SW480 (cell line): Measurements from ENCODE around the gene VCL.
"Not testable (repeated sequence)": the region's sequence is repeated elsewhere in the genome, so short reads cannot be mapped to it uniquely, and the experiment has no call there.

Experiments used
- DNase-seq: peaks from one replicate; pipeline ENCODE4 v3.0.0-alpha.2; 2016; ENCODE audit warnings: low spot score

VCL gene

GRCh38 chr10:73997787-73998622 lies at the start of gene VCL:
TSS of gene VCL (plus strand) at chr10:73998116. CDS start at chr10:73998208, 92 bp downstream.
- peak; percentile 96 for DNase-seq

- no peak for DNase-seq
These were observed 48.8 kb upstream of the VCL start for GRCh38 chr10:73948947-73949633.

DNA sequence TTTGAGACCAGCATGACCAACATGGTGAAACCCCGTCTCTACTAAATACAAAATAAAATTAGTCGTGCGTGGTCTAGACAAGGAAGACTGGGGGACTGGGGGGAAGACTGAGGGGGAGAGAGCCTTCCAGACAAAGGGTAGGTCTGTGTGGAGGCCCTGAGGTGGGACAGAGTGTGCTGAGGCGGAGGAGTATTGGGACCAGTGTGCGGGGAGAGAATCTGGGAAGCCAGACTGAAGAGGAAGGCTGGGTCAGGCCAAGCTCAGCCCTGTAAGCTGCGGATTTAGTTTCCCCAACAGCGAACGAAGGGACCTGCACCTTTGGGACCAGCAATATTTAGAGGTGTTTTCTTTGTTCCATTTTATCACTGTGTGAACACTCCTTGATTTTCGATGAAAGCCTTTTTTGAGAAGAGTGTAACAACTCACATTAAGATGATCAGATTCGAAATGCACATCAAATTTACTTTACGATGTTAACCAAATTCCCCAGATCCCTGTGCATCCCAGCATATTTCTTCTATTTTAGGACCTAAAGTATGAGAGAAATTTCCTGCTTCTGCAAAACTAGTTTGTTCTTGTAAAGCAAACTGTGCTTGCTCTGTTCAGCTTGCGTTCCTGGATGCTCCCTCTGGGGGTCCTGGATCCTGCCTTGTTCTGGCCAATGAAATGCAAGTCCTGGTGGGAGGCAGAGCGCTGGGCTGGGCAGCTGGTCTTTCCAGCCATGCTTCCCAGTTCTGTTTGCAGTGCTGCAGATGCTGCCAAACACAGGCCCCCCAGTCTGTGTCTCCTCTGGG lies 47.6 kb upstream of the VCL start:
- DNase-seq = no peak

GRCh38 chr10:73953665-73954064 lies 44.3 kb upstream of the VCL start:
- peak; percentile 81 for DNase-seq

- no peak for DNase-seq
These were observed 43.2 kb upstream of the VCL start for GRCh38 chr10:73954737-73955136.

GRCh38 chr10:73955719-73956118 lies 42.2 kb upstream of the VCL start:
- DNase-seq = no peak

DNA sequence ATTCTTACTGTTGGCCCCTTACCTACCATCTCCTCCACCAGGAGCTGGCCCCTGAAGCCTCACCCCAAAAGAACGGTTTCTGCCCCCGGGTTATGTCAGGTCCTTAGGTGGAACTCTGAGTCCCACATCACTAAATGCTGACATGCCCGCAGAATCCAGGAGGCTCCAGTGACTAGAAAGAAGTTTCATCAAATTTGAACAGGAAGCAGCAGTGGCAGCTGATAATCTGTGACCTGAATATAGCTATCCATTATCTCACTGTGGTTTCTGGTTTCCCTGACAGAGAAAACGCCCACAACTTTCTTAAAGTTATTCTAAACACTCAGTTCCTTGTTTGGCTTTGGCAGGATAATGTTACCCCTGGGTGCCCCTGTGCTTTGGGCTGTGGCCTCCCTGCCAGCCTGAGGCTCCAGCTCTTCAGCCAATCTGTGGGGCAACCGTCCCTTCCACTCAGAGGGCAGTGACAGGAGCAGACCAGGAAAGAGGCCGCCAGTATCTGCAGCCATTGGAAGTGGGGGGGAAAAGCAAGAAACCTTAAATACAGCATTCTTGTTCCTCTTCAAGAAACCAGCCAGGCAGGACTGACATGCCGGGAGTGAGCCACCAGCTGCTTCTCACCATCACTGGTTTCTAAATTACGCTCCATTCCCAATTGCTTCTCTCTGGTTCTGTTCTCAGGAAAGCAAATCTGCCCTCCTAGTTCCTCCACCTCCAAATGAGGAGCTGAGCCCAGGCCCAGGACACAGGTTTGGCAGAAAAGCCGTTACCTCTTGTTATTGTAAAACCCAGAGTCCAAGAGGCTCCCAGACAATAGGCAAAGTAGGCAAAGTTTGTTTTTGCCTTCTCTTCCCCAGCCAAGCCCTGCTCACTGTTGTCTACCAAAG lies 41.2 kb upstream of the VCL start:
- DNase-seq = peak; percentile 68

DNA sequence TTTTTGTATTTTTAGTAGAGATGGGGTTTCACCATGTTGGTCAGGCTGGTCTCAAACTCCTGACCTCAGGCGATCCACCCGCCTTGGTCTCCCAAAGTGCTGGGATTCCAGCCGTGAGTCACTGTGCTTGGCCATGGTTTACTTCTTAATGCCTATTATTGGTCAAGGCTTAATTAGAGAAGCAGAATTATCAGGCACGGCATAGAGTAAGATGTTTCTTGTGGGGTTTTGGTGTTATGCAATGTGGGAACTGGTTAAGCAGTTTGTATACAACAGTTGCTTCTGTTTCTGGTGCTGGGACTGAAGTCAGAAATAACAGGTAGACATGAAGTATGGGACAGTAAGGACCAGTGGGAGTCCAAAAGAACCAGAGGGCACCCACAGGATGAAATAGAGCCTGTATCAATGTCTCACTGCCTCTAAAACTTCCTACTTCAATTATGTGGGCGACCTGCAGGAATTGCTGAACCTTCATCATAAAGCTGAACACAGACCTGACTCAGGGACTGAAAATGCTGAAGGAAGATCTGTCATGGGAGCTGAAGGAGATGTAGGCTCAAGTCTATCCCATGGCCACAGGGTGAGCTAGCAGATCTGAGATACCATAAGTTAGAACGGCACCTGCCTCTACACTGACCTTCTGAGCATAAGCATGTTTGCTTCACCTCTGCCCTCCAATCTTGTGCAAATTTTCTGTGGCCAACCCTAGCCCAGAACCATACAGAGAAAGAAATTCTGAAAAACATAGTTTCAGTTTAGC lies 38.3 kb upstream of the VCL start:
- no peak for DNase-seq

GRCh38 chr10:73962386-73962785 lies 35.5 kb upstream of the VCL start:
- DNase-seq = no peak

GRCh38 chr10:73963533-73963932 lies 34.4 kb upstream of the VCL start:
- DNase-seq = not testable (repeated sequence)

DNA sequence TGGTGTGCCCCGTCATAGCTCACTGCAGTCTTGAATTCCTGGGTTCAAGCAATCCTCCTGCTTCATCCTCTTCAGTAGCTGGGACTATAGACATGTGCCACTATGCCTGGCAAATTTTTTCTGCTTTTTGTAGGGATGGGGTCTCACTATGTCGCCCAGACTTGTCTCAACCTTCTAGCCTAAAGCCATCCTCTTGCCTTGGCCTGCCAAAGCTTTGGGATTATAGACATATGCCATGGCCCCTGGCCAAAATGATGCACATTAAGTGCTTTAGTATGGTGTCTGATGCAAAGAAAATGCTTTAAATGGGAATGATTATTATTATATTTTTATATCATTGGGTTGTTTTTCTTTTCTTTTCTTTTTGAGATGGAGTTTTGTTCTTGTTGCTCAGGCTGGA lies 33.2 kb upstream of the VCL start:
- no peak for DNase-seq

DNA sequence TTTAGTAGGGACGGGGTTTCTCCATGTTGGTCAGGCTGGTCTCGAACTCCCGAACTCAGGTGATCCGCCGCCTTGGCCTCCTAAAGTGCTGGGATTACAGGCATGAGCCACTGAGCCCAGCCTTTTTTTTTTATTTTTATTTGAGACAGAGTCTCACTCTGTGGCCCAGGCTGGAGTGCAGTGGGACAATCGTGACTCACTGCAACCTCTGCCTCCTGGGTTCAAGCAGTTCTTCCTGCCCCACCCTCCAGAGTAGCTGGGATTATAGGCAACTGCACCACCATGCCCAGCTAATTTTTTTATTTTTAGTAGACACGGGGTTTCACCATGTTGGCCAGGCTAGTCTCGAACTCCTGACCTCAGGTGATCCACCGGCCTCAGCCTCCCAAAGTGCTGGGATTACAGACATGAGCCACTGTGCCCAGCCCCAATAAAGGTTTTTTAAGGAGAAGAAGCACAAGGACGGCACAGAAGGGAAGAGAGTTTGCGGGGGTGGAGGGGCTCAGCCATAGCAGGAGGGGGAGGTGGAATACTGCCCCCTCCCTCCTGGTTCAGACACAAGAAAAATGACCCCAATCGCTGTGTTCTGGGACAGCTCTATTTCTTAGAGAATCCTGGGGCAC lies 32.5 kb upstream of the VCL start:
- not testable (repeated sequence) for DNase-seq

DNA sequence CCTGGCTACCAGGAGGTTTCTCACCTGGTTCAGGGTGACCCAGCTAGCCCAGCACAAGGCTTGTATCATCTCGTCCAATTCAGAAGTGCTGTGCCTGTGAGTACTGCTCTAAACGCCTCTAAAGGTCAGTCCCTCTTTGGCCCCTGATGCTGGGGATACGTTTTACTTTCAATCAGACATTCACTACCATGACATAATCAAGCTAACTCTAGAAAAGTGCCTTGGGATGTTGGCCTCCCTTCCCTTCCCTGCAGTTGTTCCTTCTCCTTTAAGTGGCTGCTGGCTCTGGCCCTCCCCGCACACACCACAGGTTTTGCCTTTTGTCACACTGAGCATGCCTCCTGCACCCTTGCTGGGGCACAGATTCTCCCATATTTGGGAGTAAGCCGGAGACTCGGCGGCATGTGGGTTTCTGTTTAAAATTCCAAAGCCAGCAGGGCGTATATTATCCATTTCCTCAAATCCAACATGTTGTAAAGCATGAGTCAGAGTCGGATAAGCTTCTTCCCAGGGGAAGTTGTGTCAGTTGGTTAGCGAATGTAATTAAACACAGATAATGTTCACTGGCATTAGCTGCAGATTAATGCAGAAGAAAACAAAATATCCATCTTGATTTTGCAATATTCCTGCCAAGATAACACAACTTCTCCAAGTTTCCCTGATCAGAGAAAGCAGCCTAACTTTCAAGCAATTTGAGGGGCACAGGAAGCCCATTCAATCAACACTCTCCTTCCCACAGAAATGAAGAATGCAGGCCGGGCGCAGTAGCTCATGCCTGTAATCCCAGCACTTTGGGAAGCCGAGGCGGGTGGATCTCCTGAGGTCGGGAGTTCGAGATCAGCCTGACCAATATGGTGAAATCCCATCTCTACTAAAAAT lies 31.8 kb upstream of the VCL start:
- DNase-seq = peak; percentile 97

DNA sequence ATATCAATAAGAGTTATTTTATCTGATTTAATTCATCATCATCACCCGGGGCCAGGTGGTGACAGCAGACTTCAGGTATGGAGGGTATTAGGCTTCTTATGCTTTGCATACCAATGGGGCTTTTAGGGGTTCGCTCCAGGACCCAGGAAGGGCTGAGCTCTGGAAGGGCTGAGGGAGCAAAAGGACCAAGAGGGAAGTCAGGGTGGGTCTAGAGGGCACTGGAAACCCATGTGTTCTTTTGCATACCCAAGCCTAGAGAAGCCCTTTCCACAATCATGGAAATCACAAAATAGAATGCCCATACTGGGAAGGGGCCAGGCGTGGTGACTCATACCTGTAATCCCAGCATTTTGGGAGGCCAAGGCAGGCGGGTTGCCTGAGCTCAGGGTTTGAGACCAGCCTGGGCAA lies 30.9 kb upstream of the VCL start:
- DNase-seq = no peak

DNA sequence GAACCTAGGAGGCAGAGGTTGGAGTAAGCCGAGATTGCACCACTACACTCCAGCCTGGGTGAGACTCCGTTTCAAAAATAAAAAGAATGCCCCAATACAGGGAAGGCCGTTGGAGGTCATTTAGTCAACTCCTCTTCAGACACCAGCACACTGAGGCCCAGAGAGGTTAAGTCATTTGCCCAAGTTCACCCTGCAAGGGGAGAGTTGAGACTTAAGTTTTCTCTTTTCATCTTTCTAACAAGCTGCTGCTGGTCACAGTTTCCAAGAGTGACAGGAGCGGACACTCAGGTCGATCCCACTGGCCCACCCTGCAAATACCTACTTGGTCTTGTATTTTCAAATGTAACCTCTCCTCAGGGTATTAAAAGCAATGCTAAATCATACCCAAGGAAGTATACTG lies 30.4 kb upstream of the VCL start:
- DNase-seq = no peak

DNA sequence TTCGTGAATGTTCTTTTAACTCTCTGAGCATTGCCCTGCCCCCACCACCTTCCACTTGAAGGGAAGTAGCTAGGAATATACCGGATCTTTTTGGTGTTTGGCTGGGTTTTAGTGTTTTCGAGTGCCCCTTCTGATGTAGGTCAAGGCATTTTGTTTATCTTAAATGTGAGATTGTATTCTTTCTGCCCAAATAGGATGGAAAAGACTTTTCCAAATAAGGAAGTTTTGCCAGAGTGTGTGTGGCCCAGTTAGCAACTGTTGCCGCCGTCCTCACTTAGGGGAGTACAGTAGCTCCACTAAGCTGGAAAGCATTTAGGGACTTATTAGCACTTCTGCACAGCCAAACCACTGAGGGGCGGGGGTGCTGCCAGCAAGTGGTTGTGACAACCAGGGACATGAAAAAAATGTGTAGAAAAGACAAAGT lies 29.8 kb upstream of the VCL start:
- no peak for DNase-seq

- no peak for DNase-seq
These were observed 28.6 kb upstream of the VCL start for GRCh38 chr10:73969224-73969841.

GRCh38 chr10:73970845-73971244 lies 27.1 kb upstream of the VCL start:
- DNase-seq = no peak
